Activated CD8-positive, alpha-beta T cell treated with anti-CD3 and anti-CD28 coated beads for 36 hours (primary cell): ENCODE results near the gene CCDC191. TPM values are rescaled to one million over a fixed set of nuclear protein-coding genes. Genes with fewer than 3 reads are reported as not detected.

Experiments
- ATAC-seq: fragments of 200-7000 bp; cut with Tn5 transposase; one replicate; pipeline ENCODE4 v1.10.0; 2021; ENCODE audit warnings: mild to moderate bottlenecking, moderate library complexity
- CTCF ChIA-PET: fragments of 350-600 bp; sonication (Branson Sonifier 250); formaldehyde crosslinking; loops from one replicate; lab custom pipeline; 2021; ENCODE audit warnings: antibody characterized with exemption; lab: Charles Lee
- POLR2A ChIA-PET: fragments of 350-600 bp; sonication (Branson Sonifier 250); formaldehyde crosslinking; loops from one replicate; lab custom pipeline; 2021; ENCODE audit warnings: antibody characterized with exemption; lab: Charles Lee
- DNase-seq: peaks from one replicate; pipeline ENCODE4 v3.0.0-alpha.2; 2020
- H3K27ac Mint-ChIP-seq: one replicate; pipeline ENCODE4 v1.8.0; 2021; ENCODE audit warnings: mild to moderate bottlenecking, mixed read lengths
- H3K27me3 Mint-ChIP-seq: one replicate; pipeline ENCODE4 v1.8.0; 2021; ENCODE audit warnings: mixed read lengths
- H3K36me3 Mint-ChIP-seq: one replicate; pipeline ENCODE4 v1.8.0; 2021; ENCODE audit warnings: low read depth, mixed read lengths
- H3K4me1 Mint-ChIP-seq: one replicate; pipeline ENCODE4 v1.8.0; 2021; ENCODE audit warnings: low read depth, mixed read lengths
- H3K4me3 Mint-ChIP-seq: one replicate; pipeline ENCODE4 v1.8.0; 2021; ENCODE audit warnings: mild to moderate bottlenecking, moderate library complexity, mixed read lengths
- H3K9me3 Mint-ChIP-seq: one replicate; pipeline ENCODE4 v1.8.0; 2021; ENCODE audit warnings: mixed read lengths
- intact Hi-C: fragments of 100-400 bp; cut with micrococcal nuclease; formaldehyde crosslinking; loops from one replicate; pipeline ENCODE4 v1.10.0; 2022
- total RNA-seq, 2 experiments: library from RNA; stranded (reverse); gene quantifications; one replicate each; pipeline ENCODE4 v1.2.3, GENCODE V29; 2021
- TF ChIP-seq, protein P1 (sequence below): fragments of 200-600 bp; IDR thresholded peaks from one replicate; pipeline ENCODE4 v1.8.0; 2022; ENCODE audit warnings: antibody characterized with exemption, mild to moderate bottlenecking

Gene CCDC191
- total RNA-seq, 2 experiments from 2014 or later: 1.5 to 1.7 TPM

DNA sequence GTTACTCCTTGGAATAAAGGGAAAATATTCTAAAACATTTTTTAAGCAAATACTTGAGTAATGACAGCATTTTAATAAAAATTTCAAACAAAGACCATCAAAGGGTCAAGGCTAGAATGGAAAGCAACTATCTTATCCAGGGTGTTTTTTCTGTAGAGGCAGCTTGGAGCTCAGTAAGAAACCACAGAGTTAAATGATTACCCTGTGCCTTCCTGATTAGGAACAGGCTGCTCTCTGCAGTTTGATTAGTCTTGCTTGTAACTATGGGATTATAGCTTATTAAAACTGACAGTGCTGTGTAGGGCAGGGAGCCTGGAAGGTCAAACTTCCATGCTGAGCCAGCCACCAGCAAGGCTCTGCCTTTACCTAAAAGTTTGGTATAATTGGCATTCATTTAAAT lies 33.3 kb upstream of the CCDC191 start:
- CTCF ChIA-PET: no interaction called here
- H3K4me1 Mint-ChIP-seq: peaks cover 5% of the 10 kb centered on the region
- DNase-seq (no peak), ATAC-seq (no peak)
- no peak overlapping the region for H3K4me3 Mint-ChIP-seq
- peaks cover 4% of the 10 kb centered on the region for H3K27me3 Mint-ChIP-seq
- no peak overlapping the region for H3K27ac Mint-ChIP-seq
- POLR2A ChIA-PET: interaction anchor here (0.5 to 0.8 kb wide), 2 partner anchors 374 to 1518 kb away, joined by 3 to 4 read pairs; no protein-coding TSS in a partner anchor
- no peaks in the 10 kb centered on the region for H3K9me3 Mint-ChIP-seq
- intact Hi-C loops: no loop called here
- TF ChIP-seq, protein P1, sequence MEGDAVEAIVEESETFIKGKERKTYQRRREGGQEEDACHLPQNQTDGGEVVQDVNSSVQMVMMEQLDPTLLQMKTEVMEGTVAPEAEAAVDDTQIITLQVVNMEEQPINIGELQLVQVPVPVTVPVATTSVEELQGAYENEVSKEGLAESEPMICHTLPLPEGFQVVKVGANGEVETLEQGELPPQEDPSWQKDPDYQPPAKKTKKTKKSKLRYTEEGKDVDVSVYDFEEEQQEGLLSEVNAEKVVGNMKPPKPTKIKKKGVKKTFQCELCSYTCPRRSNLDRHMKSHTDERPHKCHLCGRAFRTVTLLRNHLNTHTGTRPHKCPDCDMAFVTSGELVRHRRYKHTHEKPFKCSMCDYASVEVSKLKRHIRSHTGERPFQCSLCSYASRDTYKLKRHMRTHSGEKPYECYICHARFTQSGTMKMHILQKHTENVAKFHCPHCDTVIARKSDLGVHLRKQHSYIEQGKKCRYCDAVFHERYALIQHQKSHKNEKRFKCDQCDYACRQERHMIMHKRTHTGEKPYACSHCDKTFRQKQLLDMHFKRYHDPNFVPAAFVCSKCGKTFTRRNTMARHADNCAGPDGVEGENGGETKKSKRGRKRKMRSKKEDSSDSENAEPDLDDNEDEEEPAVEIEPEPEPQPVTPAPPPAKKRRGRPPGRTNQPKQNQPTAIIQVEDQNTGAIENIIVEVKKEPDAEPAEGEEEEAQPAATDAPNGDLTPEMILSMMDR: no peak
- peaks cover 32% of the 10 kb centered on the region for H3K36me3 Mint-ChIP-seq

DNA sequence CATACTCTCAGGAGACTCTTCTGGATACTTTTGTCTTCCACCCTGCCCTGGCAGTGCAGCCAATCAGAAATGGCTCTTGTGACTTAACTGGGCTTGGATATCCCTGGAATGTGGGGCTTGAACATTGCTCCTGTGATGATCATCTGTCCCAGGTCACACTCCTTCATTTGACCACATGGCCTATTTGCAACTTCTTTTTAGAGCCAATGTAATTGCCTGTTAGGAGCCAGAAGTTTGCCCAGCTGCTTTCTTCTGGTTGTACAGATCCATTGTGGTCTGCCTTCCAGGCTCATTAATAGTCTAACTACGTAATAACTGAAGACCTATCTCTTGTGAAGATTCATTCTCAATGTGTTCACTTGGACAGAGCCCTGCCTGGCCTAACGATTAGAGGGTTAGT lies 30.0 kb upstream of the CCDC191 start:
- no peaks in the 10 kb centered on the region for H3K27me3 Mint-ChIP-seq
- no peak for DNase-seq
- POLR2A ChIA-PET: interaction anchor here (1.2 kb wide), 1 partner anchor 13 kb away, joined by 3 read pairs; no protein-coding TSS in a partner anchor
- H3K36me3 Mint-ChIP-seq: peaks cover 58% of the 10 kb centered on the region
- no peak overlapping the region for H3K4me3 Mint-ChIP-seq
- H3K4me1 Mint-ChIP-seq: no peaks in the 10 kb centered on the region
- intact Hi-C loops: no loop called here
- CTCF ChIA-PET: interaction anchor here (0.9 to 1.8 kb wide), 2 partner anchors 15 to 20 kb away, joined by 3 to 4 read pairs; no protein-coding TSS in a partner anchor
- H3K27ac Mint-ChIP-seq: no peak overlapping the region
- no peak for ATAC-seq
- TF ChIP-seq, protein P1: no peak
- H3K9me3 Mint-ChIP-seq: no peaks in the 10 kb centered on the region

DNA sequence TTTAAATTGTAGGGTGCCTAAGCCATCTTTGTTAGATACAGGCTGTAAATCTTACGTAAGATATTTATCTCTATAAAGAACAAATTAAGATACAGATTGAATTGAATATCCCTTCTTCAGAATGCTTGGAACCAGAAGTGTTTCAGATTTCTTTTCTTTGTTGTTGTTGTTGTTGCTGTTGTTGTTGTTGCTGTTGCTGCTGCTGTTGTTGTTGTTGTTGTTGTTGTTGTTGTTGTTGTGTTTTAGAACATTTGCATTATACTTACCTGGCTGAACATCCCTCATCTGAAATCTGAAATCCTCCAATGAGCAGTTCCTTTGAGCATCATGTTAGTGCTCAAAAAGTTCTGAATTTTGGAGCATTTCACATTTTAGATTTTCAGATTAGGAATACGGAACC lies 26.8 kb upstream of the CCDC191 start:
- Mint-ChIP-seq H3K36me3 (peaks cover 80% of the 10 kb centered on the region), H3K27me3 (no peaks in the 10 kb centered on the region), H3K9me3 (no peaks in the 10 kb centered on the region), H3K4me1 (no peaks in the 10 kb centered on the region), H3K27ac (no peak overlapping the region), H3K4me3 (no peak overlapping the region)
- ATAC-seq (no peak), DNase-seq (no peak)
- ChIA-PET POLR2A (no interaction called here), CTCF (no interaction called here)
- TF ChIP-seq, protein P1: no peak
- intact Hi-C loops: no loop called here

DNA sequence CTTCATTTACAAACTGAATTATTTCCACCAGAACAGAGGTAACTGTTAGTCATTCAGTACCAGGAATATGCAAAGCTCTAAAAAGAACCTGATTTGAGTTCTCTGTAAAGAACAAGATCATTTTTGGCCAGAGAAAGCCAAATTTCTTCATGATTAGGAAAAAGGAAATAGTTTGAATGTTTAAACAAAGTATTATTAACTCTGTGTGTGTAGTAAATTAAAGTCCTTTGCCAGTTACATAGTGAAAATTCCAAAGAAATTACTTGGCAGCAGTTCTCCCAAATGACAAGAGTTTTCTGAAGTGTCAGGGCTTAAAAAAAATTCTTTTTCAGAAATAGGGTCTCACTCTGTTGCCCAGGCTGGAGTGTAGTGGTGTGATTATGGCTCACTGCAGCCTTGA lies 24.7 kb upstream of the CCDC191 start:
- Mint-ChIP-seq H3K36me3 (peaks cover 79% of the 10 kb centered on the region), H3K27ac (no peak overlapping the region), H3K9me3 (no peaks in the 10 kb centered on the region), H3K27me3 (no peaks in the 10 kb centered on the region), H3K4me3 (no peak overlapping the region), H3K4me1 (no peaks in the 10 kb centered on the region)
- ChIA-PET CTCF (no interaction called here), POLR2A (no interaction called here)
- TF ChIP-seq, protein P1: no peak
- DNase-seq: no peak
- intact Hi-C loops: no loop called here
- no peak for ATAC-seq

DNA sequence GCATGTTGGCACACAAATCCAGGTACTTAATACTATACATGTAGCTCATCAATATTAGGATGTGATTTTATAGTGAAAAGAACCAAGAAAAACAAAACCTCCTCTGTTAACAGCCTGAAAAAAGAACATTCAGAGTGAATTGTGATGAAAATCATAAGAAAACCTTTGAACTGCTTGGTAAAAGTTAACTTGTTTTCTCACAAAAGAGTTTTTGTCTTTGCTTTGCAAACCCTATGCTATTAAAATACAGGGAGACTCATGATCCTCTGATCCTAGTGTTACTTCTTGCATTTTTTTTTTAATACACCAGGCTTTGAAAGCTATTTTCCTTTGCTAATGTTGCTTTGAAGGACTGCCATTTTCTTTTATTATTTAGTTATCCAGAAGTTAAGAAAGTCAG lies 23.9 kb upstream of the CCDC191 start:
- Mint-ChIP-seq H3K27me3 (no peaks in the 10 kb centered on the region), H3K36me3 (peaks cover 73% of the 10 kb centered on the region), H3K4me3 (no peak overlapping the region), H3K9me3 (no peaks in the 10 kb centered on the region), H3K4me1 (no peaks in the 10 kb centered on the region), H3K27ac (no peak overlapping the region)
- DNase-seq (no peak), ATAC-seq (no peak)
- intact Hi-C loops: no loop called here
- ChIA-PET CTCF (no interaction called here), POLR2A (no interaction called here)
- TF ChIP-seq, protein P1: no peak
